CD4-positive, alpha-beta T cell treated with Interleukin-6 at 100 ng/mL for 8 hours (primary cell): ENCODE measurements around the gene ATG13.
A peak's percentile ranks its signal among the peaks of the same experiment; 100 is the strongest.
"Not testable (repeated sequence)": the region's sequence is repeated elsewhere in the genome, so short reads cannot be mapped to it uniquely, and the experiment has no call there.

Source experiments
- DNase-seq: peaks from one replicate; pipeline ENCODE4 v3.0.0-alpha.2; 2020; ENCODE audit warnings: mixed read lengths, low spot score

Gene ATG13

GRCh38 chr11:46643986-46644385 lies 26.6 kb downstream of the ATG13 start:
- DNase-seq: no peak

DNA sequence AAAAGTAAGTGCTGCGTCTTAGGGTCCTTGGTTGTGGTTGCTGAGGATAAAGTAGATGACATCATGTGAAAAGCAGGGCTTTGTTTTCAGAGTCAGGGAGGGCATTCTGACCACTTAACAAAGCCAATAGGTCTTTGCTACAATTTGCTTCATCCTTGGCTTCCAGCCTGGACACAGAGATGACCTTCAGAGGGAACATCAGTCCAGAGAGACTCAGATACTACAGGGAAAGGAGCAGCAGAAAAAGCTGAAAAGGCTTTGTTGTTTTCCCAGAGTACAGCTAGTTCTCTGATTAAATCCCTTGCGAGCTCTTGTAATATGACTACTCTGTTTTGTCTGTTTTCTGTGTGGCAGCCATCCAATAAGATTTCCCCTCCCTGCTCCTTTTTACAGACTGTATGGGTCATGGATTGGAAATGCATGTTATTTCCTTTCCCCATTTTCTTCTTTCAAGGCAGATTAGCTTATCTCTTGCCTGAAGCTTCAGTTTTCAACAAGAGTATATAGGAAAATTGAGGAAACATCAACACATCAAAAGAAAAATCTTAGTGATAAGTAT lies 31.9 kb downstream of the ATG13 start:
- no peak for DNase-seq

DNA sequence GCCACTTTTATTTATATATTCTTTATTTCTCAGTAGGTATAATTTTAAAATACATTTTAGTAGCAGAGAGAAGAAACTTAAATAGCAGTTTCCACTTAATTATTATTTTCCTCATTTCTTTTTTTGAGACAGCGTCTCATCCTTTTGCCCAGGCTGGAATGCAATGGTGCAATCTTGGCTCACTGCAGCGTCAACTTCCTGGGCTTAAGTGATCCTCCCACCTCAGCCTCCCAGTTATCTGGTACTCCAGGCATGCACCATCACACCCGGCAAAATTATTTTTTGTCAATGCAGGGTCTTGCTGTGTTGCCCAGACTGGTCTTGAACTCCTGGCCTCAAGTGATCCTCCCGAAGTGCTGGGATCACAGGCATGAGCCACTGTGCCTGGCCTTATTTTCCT lies 38.3 kb downstream of the ATG13 start:
- DNase-seq: no peak

DNA sequence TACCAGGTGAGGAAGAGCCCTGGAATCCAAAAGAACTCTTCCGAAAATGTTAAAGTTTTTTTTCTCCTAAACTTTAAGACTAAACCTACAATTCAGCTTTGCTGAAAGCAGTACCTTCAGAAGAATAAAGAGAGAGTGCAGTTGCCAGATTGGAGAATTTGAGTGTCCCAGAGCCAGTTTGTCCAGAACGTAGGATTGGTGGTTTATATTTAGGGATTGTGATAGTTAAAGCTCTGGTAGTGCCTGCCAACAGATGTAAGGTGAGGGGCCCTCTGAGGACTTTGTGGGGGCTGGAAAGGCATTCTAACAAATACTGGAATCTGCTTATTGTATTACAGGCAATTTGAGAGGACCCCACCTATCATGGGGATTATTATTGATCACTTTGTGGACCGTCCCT lies 39.8 kb downstream of the ATG13 start:
- no peak for DNase-seq

- no peak for DNase-seq
Measured at GRCh38 chr11:46658259-46658658, 40.9 kb downstream of the ATG13 start.

- DNase-seq: no peak
Measured at GRCh38 chr11:46659908-46660307, 42.6 kb downstream of the ATG13 start.

DNA sequence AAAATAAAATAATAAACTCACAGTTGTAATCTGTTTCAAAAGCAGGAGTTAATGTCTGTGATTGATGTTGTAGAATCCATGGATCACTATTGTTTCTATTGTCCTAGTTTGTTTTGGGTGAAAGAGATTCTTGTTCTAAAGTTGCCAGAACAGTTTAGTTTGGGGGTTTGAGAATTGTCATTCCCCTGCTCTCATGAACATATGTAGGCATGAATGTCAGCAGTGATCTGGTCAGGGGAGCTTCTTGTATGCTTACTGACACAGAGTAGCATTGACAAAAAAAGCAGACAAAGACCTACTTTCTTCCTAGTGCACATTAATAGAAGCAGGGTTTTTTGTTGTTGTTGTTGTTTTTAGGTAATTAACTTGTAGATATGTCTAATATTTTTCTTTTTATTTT lies 44.5 kb downstream of the ATG13 start:
- DNase-seq: no peak

DNA sequence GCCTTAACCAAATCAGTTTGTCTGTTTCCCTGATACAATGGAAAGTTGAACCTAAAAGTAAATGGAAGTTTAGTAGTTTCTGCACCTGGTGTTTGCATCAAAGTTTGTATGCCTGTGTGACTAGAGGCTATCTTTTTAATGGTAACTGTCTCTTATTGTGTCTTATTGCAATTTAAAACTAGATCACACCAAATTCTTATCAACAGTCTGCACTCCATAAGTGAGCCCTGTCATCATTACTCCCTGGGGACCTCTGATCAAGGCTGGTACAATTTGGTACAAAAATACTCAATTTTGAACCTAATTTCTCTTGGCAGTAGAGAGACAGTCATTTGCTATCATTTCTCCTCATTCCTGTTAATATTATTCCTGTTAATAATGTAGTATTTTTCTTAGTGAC lies 45.0 kb downstream of the ATG13 start:
- no peak for DNase-seq

GRCh38 chr11:46663277-46663940 lies 46.1 kb downstream of the ATG13 start:
- DNase-seq: no peak

- no peak for DNase-seq
Measured at GRCh38 chr11:46664612-46665011, 47.3 kb downstream of the ATG13 start.

DNA sequence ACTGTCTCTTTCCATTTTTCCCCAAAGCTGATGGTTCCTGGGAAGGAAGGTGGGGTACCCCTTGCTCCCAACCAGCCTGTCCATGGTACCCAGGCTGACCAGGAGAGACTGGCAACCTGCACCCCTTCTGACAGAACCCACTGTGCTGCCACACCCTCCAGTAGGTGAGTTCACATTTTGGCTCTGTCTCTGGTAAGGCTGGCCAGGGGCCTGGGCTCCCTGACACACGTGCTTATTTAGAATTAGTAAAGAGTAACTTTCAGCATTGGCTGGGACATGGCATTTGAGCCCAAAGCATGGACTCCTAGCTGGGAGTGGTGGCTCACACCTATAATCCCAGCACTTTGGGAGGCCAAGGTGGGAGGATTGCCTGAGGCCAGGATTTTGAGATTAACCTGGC lies 48.0 kb downstream of the ATG13 start:
- DNase-seq: no peak

DNA sequence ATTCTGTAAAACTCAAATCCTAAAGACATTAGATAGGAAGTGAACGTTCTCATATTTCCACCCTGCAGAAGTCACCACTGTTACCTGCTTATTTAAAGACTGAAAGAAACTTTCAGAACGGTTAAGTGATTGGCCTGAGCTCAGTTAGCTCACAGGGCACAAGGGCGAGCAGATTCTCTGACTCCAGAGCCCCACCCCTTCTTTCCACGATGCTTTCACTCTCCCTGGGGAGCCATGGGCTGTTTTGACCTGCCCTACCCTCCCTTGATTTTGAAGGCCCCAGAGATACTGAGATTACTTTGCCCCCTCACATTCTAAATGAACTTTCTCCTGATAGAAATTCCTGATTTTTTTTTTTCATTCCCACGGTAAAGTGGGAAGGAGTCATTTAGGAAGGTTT lies 49.2 kb downstream of the ATG13 start:
- no peak for DNase-seq

DNA sequence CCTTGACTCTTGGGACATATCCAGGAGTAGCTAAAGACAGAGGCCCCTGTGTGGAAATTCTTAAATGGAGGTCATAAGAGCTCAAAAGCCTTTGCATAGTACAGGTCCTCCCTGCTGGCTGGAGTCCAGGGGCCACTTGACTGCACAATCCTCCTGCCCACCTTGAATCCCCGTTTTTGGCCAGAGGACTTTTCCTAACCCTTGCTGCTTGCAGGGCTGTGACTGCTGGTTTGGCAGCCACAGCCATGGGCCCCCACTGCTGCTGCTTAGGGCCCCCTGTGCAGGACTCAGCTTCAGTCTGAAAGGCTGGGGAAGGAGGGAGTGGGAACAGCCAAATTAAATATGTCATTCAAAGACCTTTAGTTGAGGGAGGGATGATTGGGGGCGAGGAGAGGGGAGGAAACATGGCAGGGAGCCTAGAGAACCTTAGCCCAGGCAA lies 49.7 kb downstream of the ATG13 start:
- DNase-seq: no peak

GRCh38 chr11:46668480-46669085 lies 51.2 kb downstream of the ATG13 start:
- DNase-seq: no peak

DNA sequence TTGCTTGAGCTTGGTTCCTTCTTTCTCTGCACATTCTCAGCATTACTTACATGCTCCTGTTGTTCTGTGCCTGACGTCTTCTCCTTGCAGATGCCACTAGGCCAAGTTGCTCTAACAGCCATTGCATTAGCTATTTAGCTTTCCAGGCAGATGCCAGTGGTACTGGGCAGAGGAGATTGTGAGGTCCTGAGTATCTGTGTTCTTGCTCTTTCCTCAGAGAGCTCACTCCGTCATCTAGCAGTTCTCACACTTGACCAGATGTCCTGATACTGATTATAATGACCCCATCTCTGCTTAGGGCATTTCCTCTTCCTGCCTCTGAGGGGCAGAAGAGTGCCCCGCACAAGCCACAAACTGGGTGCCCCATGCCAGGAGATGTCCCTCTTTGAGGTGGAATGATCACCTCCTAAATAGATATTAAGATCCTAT lies 52.4 kb downstream of the ATG13 start:
- DNase-seq: no peak

DNA sequence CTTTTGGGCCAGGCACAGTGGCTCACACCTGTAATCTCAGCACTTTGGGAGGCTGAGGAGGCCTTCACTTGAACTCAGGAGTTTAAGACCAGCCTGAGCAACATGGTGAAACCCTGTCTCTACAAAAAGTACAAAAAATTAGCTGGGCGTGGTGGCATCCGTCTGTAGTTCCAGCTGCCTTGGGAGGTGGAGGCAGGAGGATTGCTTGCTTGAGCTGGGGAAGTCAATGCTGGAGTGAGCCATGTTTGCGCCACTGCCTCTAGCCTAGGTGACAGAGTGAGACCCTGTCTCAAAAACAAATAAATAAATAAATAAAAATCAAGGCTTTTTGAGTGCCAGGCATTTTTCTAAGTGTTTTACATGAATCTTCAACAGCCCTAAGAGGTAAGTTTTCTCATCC lies 53.2 kb downstream of the ATG13 start:
- not testable (repeated sequence) for DNase-seq

DNA sequence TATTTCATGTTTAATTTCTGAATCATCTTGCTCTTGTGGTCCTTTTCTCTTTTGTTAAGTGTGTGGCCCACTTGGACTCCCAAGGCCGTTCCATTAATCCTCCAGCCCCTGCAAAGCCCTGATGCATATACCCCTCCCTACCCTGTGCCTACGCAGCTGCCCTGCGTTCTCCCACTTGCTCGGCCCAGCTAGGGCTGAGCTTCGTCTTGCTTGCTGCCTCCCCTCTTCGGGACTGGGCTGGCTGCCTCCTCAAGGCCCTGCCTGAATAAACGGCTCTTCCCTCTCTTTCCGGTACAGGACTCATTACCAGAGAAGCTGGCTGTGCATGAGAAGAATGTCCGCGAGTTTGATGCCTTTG lies 54.6 kb downstream of the ATG13 start:
- no peak for DNase-seq

DNA sequence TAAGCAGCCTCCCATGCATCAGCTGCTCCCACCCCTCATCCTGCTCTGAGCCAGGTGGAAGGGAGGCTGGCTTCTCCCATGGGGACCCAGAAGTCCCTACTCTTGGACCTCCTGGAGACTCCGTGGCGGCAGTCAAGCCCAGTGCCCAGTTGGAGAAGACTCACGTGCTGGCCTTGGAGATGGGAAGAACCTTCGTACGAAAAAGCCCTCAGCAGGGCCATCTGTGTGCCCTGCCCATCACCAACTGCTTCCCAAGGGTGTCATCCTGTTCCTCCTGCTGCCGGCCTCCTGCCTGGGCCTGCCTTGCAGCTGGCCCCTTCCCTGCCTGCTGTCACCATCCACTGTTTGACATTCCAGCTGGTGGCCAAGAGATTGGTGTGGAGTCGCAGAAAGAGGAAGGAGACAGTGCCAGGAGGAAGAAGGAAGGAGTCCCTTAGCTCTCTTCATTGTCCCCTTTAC lies 55.1 kb downstream of the ATG13 start:
- no peak for DNase-seq

- DNase-seq: no peak
Measured at GRCh38 chr11:46673713-46674462, 56.5 kb downstream of the ATG13 start.

- DNase-seq: peak; percentile 45
Measured at GRCh38 chr11:46674463-46675287, 57.3 kb downstream of the ATG13 start.

GRCh38 chr11:46675288-46675851 lies 58.0 kb downstream of the ATG13 start:
- no peak for DNase-seq

DNA sequence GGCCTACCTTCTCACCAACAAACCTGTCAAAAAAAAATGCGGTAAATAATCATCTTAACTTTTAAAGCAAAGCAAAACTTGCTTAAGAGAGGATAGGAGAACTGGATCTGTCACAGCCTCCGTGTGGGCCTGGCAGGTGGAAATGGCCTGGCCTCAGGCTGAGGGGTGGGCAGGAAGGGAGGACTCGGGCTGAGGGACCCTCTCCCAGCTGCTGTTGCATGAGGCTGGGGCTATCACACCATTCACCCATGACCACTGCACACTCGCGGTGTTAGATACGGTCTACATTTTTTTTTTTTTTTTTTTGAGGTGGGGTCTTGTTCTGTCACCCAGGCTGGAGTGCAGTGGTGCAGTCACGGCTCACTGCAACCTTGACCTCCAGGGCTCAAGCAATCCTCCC lies 58.6 kb downstream of the ATG13 start:
- DNase-seq: no peak
